Renal pelvis (tissue), 4 donors: ENCODE results near the gene LRRC40. TPM values are rescaled to one million over a fixed set of nuclear protein-coding genes. Genes with fewer than 3 reads are reported as not detected.
"Not testable (repeated sequence)": the region's sequence is repeated elsewhere in the genome, so short reads cannot be mapped to it uniquely, and the experiment has no call there.

Experiments used
- DNase-seq: peaks from one replicate; pipeline ENCODE4 v3.0.0-alpha.2; 2013
- polyA plus RNA-seq, 3 donors: library from polyadenylated mRNA; unstranded; fragments of 120-200 nt; gene quantifications; one replicate each; pipeline ENCODE4 v1.2.1, GENCODE V29; 2013; ENCODE audit not compliant: insufficient read length in 3 of 3

The LRRC40 gene
- polyA plus RNA-seq, 3 donors, result 20.1 to 27.2 (median 24.1) TPM

GRCh38 chr1:70206833-70207232 is 1.5 kb upstream of the LRRC40 start:
- DNase-seq, result not testable (repeated sequence)

- no peak for DNase-seq
Observed at GRCh38 chr1:70205071-70205433, 327 bp downstream of the LRRC40 start.

- DNase-seq, result no peak
Observed at GRCh38 chr1:70204600-70204999, 779 bp downstream of the LRRC40 start.

- DNase-seq, result no peak
Observed at GRCh38 chr1:70204139-70204538, 1.2 kb downstream of the LRRC40 start.

GRCh38 chr1:70202173-70202758 is 3.1 kb downstream of the LRRC40 start:
- DNase-seq, result no peak

GRCh38 chr1:70200065-70200464 is 5.3 kb downstream of the LRRC40 start:
- DNase-seq, result no peak

- DNase-seq, result no peak
Observed at GRCh38 chr1:70196333-70196732, 9.0 kb downstream of the LRRC40 start.

GRCh38 chr1:70195342-70195741 is 10.0 kb downstream of the LRRC40 start:
- no peak for DNase-seq

GRCh38 chr1:70194601-70195000 is 10.8 kb downstream of the LRRC40 start:
- no peak for DNase-seq

GRCh38 chr1:70192446-70192845 is 12.9 kb downstream of the LRRC40 start:
- not testable (repeated sequence) for DNase-seq

- DNase-seq, result no peak
Observed at GRCh38 chr1:70190180-70190579, 15.2 kb downstream of the LRRC40 start.

GRCh38 chr1:70188522-70188921 is 16.9 kb downstream of the LRRC40 start:
- DNase-seq, result no peak

GRCh38 chr1:70185181-70185580 is 20.2 kb downstream of the LRRC40 start:
- DNase-seq, result not testable (repeated sequence)

- no peak for DNase-seq
Observed at GRCh38 chr1:70171512-70171911, 33.9 kb downstream of the LRRC40 start.

- no peak for DNase-seq
Observed at GRCh38 chr1:70169018-70169839, 36.1 kb downstream of the LRRC40 start.

- DNase-seq, result no peak
Observed at GRCh38 chr1:70168283-70168682, 37.1 kb downstream of the LRRC40 start.

- no peak for DNase-seq
Observed at GRCh38 chr1:70164350-70164749, 41.0 kb downstream of the LRRC40 start.

- no peak for DNase-seq
Observed at GRCh38 chr1:70156529-70157120, 48.8 kb downstream of the LRRC40 start.

GRCh38 chr1:70153739-70154138 is 51.6 kb downstream of the LRRC40 start:
- no peak for DNase-seq

- no peak for DNase-seq
Observed at GRCh38 chr1:70150444-70150843, 54.9 kb downstream of the LRRC40 start.

GRCh38 chr1:70146488-70146887 is 58.9 kb downstream of the LRRC40 start:
- no peak for DNase-seq

- peak; percentile 14 for DNase-seq
Observed at GRCh38 chr1:70143048-70143659, 62.2 kb downstream of the LRRC40 start.

GRCh38 chr1:70142075-70142474 is 63.3 kb downstream of the LRRC40 start:
- peak; percentile 23 for DNase-seq
